HepG2 (cell line): ENCODE data around the gene ADARB2.

Experiments used
- BORCS8-MEF2B ChIP-seq: sonication (generic); formaldehyde crosslinking; IDR thresholded peaks from 2 replicates; pipeline ENCODE4 v1.8.0; 2022; ENCODE audit warnings: mild to moderate bottlenecking, missing genetic modification reagents
- CEBPB ChIP-seq: IDR thresholded peaks from 2 replicates; pipeline ENCODE4 v1.6.1; 2011; ENCODE audit warnings: low read depth, low read length, improper control_type of control experiment, borderline replicate concordance
- EZH2 ChIP-seq: conservative IDR thresholded peaks from 2 replicates; pipeline ENCODE4 v1.6.1; 2012; ENCODE audit warnings: mild to moderate bottlenecking, low read depth, low read length, moderate library complexity
- NFKBIZ ChIP-seq: IDR thresholded peaks from 2 replicates; pipeline ENCODE4 v1.6.1; 2018; ENCODE audit warnings: missing genetic modification reagents, missing compliant biosample characterization
- TCF7L2 ChIP-seq: IDR thresholded peaks from 2 replicates; pipeline ENCODE4 v1.6.1; 2011; ENCODE audit warnings: mild to moderate bottlenecking, low read depth, low read length, moderate library complexity
- ZNF101 ChIP-seq: sonication (generic); formaldehyde crosslinking; IDR thresholded peaks from 2 replicates; pipeline ENCODE4 v1.4.0; 2020; ENCODE audit warnings: mild to moderate bottlenecking, low read depth, missing genetic modification reagents, borderline replicate concordance
- TF ChIP-seq, protein P1 (sequence below): sonication (generic); formaldehyde crosslinking; IDR thresholded peaks from 2 replicates; pipeline ENCODE4 v1.4.0; 2020; ENCODE audit warnings: missing genetic modification reagents

- TF ChIP-seq BORCS8-MEF2B (no peak), CEBPB (no peak), NFKBIZ (CRISPR knock-in tag) (no peak), TCF7L2 (no peak), EZH2 (no peak), ZNF101 (CRISPR knock-in tag) (no peak)
- TF ChIP-seq, protein P1, sequence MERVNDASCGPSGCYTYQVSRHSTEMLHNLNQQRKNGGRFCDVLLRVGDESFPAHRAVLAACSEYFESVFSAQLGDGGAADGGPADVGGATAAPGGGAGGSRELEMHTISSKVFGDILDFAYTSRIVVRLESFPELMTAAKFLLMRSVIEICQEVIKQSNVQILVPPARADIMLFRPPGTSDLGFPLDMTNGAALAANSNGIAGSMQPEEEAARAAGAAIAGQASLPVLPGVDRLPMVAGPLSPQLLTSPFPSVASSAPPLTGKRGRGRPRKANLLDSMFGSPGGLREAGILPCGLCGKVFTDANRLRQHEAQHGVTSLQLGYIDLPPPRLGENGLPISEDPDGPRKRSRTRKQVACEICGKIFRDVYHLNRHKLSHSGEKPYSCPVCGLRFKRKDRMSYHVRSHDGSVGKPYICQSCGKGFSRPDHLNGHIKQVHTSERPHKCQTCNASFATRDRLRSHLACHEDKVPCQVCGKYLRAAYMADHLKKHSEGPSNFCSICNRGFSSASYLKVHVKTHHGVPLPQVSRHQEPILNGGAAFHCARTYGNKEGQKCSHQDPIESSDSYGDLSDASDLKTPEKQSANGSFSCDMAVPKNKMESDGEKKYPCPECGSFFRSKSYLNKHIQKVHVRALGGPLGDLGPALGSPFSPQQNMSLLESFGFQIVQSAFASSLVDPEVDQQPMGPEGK = no peak
Measured at GRCh38 chr10:1215862-1216573, 521.3 kb downstream of the ADARB2 start.
